Measurements from ENCODE around the gene FERMT3.

The FERMT3 gene

DNA sequence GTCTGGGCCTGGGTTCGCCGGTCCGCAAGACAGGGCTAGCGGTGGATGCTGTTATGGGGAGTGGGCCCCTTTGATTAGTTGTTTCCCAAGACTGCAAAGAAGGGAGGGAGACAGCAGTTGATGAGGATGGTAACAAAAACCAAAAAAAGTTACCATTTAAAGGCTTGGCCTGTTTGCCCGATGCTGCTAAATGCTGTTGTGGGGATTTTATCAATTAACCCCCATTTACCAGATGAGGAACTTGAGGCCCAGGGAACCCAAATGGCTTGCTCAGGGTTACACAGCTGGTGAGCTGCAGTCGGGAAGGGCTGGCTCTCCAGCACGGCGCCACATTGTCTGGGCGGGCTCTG lies 16.1 kb downstream of the FERMT3 start:
- DNase-seq = no peak

DNA sequence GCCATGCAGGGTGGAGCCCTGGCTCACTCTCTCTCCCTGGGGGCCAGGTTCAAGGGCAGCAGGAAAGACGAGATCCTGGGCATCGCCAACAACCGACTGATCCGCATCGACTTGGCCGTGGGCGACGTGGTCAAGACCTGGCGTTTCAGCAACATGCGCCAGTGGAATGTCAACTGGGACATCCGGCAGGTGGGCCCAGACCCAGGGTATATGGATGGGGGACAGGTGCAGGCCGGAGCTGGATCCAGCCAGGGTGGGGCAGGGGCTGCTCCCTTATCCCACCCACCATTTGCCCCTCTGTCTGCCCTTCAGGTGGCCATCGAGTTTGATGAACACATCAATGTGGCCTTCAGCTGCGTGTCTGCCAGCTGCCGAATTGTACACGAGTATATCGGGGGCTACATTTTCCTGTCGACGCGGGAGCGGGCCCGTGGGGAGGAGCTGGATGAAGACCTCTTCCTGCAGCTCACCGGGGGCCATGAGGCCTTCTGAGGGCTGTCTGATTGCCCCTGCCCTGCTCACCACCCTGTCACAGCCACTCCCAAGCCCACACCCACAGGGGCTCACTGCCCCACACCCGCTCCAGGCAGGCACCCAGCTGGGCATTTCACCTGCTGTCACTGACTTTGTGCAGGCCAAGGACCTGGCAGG lies 16.6 kb downstream of the FERMT3 start:
- DNase-seq = no peak

DNA sequence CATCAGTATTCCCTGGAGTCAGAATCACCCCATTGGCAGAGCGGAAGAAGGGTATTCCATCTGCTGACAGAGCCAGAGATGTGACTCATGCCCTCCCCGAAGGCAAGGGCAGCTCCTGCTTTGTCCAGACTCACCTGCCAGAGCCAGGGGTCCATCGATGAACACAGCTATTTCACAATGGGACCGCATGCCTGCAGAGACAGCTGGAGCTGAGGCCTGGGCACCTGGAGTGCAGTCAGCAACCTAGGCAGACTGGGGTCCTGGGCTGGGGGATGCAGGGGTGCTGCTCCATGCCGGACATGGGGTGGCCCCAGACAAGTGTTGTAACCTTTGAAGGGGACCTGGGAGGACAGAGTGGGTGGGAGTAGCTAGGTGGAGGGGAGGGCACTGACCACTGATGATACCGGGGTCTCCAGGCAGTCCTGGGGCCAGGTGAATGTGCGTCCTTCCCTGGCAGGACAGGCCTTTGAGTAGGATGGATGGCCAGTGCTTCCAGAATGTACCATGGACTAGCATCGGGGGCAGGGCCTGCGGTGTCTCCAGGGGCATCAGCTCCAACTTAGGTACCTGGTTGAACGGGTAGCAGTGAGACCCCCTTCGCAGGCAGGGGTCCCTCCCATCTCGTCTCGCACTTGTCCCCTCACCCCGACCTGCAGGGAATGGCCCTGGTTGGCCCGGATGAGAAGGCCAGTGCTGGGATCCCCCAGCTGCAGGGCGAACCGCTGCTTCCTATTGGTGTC lies 17.8 kb downstream of the FERMT3 start:
- no peak for DNase-seq

DNA sequence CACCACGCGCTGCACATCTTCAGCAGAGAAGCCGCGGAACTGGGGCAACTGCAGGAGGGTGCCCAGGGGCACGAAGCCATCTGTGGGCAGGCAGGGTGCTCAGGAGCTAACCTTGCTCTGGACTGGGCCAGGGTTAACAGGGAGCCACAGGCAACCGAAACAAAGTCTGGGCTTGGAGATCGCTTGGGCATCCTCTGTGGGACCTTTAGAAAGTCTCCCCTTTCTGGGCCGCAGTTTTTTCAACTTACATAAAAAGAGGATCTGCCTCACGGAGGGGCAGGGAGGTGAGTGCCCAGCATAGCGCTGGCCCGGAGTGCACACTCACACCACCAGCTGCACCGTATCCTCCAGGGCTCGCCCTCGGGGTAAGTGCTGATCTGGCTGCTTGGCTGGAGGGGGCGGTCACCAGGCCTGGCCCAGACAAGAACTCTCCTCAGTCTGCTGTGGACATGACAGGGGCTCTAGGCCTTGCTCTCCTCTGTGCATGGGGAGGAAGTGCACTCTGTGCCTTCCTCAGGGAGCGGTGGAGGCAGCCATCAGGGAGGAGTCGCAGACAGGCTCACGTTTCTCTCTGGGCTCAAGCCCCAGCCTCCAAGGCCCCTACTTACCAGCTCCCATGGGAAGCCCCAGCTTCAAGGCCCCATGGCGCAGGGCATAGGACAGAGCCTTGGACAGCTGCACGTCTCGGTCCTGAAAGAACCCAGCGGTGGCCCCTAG lies 18.5 kb downstream of the FERMT3 start:
- DNase-seq = no peak

DNA sequence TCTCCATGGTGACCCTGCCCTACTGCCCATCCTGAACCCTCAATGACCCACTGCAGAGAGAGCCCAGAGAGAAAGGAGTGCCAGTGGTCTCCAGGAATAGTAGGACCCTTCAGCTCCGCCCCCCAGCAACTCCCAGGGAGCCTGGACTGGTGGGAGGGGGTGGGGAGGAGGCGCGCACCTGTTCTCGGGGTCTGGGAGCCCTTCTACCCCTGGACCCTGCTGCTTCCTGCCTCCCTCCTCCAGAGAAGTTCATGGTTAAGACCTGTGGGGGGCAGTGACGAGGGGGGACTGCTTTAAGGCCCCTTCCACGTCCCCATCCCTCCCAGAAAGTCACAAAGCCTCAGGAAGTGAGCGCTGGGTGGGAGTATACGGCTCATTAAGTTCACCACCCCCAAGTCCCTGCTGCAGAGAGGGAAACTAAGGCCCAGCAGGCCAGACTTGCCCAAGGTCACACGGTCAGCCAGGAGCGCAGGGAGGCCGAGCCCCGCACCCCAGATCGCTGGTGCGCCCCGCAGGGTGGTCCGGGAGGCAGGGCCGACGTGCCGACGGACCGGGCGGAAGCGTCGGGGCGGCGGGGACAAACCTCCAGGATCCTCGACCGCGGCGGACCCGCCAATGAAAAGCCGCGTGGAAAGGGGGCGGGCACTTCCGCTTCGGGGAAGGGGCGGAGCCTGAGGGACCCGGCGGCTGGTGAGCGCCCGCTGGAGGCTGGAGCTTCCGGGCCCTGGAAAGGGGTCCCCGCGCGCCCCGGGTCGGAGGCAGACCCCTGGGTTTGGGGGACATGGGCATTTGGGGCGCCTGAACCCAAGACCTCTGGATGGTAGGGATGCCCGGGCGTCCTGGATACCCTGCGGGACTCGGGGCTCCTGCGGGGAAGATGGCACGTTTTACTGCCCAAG lies 19.3 kb downstream of the FERMT3 start, which contains the start of the genes NUDT22 and TRPT1:
TSS of gene NUDT22 (plus strand) at position 667 of the 899 bp plus-strand sequence. CDS start 379 bp downstream, outside the sequence.
TSS of gene TRPT1 (minus strand) at position 579 of the 899 bp plus-strand sequence. CDS start at position 253, 326 bp downstream.
- peak; percentile 96 for DNase-seq

DNA sequence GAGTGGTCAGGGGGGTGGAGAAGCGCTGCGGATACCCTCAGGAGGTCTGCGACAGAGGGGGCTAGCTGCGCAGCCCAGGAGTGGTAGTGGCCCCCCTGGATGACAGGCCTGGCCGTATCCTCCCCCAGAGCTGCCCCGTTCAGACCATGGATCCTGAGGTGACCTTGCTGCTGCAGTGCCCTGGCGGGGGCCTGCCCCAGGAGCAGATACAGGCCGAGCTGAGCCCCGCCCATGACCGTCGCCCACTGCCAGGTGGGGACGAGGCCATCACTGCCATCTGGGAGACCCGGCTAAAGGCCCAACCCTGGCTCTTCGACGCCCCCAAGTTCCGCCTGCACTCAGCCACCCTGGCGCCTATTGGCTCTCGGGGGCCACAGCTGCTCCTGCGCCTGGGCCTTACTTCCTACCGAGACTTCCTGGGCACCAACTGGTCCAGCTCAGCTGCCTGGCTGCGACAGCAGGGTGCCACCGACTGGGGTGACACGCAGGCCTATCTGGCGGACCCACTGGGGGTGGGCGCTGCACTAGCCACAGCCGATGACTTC lies 20.1 kb downstream of the FERMT3 start:
- peak; percentile 69 to 78 for DNase-seq

DNA sequence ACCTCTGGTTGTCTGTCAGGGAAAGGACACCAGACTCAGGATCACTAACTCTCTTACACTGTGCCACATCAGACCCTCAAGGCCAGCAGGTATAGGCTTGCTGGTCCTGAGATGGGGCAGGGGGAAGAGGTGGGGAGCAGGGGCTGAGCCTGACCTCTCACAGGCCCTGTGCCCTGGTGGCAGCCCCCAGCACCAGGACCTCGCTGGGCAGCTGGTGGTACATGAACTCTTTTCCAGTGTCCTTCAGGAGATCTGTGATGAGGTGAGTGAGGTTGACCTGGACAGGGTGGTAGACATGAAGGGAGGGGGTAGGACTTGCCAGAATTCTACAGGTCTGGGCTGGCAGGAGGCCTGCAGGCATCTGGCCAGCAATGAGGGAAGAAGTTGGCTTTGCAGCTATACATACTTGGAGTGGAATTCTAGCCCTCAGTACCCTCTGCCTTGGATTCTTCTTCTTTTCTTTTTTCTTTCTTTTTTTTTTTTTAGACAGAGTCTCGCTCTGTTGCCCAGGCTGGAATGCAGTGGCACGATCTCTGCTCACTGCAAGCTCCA lies 21.0 kb downstream of the FERMT3 start:
- no peak for DNase-seq

DNA sequence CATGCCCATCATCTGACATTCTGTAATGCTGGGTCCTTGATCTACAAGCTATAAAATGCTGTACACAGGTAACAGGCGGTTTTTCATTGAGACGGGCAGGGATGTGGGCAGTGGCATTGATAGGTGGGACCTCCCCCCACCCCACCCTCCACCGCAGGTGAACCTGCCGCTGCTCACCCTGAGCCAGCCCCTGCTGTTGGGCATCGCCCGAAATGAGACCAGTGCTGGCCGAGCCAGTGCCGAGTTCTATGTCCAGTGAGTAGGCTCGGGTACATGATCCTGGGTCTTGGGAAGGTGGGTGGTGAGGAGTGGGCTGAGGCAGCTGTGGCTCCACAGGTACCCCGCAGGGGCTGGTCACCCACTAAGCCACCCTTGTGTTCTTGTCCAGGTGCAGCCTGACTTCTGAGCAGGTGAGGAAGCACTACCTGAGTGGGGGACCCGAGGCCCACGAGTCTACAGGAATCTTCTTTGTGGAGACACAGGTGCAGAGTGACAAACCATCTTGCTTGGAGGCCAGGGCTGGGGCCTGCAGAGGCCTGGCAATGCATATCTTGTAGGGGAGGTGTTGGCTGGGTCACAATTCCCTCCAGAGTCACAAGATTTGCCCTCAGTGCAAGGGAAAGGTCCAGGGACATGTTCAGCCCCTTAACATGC lies 22.7 kb downstream of the FERMT3 start:
- no peak for DNase-seq

DNA sequence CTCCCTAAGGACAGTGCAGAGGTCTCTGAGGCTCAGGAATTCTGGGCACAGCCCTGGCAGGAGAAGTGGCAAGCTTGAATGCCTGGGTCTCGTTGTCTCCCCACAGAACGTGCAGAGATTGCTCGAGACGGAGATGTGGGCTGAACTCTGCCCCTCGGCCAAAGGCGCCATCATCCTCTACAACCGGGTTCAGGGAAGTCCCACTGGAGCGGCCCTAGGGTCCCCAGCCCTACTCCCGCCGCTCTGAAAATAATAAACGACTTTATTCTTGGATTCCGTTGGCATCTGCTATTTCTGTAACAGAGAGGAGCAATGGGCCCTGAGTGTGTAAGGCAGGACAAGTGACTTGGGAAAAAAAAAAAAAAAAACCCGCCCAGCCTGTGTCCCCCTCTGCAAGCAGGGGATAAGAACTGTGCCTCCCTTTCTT lies 23.2 kb downstream of the FERMT3 start:
- DNase-seq = no peak

DNA sequence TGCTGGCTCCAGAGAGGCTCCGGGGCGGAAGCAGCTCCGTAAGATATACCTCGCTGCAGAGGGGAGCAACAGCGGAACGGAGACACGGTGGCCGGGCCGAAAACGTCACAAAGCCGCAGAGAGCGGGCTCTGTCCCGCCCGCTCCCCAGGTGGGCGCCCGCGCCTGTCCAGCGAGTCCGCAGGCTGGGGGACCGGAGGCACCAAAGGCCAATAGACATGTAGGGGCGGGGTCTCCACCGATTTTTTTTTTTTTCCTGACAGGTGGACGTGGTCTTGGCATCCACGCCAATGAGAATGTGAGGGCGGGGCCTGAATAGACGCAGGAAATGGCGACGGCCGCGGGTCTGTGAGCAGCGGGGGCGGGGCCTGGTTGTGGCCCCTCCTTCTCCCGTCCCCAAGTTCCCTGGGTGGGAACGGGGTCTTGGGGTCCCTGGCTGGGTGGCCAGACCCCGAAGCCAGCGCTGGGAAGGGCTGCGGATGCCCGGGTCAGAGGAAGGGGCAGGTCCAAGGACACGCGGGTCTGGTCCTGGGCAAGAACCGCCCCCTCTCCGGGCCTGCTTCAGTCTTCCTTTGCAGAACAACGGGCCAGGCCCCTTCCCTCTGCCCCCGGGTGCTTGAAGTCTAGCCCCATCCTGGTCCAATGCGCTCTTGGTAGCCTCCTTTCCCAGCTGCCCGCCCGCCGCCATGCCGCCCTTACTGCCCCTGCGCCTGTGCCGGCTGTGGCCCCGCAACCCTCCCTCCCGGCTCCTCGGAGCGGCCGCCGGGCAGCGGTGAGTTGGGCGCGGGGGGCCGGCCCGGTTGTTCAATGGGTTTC lies 23.9 kb downstream of the FERMT3 start, which contains the start of gene DNAJC4:
TSS of gene DNAJC4 (plus strand) at position 378 of the 814 bp plus-strand sequence. CDS start at position 685, 307 bp downstream.
- peak; percentile 92 to 95 for DNase-seq

DNA sequence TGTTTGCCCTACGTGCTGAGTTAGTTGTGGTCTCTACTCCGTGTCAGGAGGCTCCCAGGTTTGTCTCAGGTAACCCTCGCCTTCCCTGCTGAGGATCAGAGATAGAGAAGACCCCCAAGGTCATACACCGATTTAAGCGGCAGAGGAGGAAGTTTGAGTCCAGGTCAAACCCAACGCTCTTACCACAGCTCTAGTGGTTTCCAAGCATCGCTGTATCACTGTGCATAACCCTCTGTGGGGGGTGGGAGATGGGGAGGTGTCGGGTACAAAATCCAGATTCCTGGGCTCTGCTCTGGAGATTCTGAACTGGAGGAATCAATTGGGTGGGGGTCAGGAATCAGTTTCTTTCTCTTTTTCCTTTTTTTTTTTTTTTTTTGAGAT lies 24.5 kb downstream of the FERMT3 start:
- no peak for DNase-seq

DNA sequence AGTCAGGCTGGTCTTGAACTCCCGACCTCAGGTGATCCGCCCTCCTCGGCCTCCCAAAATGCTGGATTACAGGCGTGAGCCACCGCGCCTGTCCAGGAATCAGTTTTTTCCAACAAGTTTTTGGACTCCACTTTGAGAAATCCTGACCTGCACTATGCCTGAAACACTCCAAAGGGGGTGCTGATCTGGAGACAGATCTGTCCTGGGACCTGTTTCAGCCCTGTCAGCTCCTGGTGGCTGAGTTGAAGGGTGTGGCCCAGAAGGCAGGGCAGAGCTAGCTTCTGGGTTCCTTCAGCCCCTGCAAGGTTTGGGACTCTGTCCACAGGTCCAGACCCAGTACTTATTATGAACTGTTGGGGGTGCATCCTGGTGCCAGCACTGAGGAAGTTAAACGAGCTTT lies 25.0 kb downstream of the FERMT3 start:
- DNase-seq = no peak

DNA sequence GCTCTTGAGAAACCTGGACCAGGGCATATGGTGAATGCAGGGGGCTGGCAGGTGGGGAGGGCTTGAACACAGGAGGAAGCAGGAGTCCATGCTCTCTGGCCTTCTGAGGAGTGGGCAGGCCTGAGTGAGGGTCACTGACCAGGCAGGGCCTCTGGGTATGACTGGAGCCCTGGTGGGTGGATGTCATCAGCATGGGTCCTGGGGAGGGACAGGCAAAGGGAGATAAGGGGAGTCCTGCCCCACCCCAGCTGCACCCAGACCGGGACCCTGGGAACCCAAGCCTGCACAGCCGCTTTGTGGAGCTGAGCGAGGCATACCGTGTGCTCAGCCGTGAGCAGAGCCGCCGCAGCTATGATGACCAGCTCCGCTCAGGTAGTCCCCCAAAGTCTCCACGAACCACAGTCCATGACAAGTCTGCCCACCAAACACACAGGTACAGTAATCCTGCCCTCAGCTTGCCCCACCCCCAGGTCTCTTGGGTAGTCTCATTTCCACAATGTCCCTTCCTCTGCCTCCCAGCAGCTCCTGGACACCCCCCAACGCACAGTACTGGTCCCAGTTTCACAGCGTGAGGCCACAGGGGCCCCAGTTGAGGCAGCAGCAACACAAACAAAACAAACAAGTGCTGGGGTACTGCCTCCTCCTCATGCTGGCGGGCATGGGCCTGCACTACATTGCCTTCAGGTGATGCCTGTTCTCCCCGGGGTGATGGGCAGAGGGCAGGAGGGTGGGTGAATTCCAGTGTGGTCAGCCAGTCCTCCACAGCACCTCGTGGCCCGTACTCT lies 25.9 kb downstream of the FERMT3 start:
- no peak for DNase-seq

DNA sequence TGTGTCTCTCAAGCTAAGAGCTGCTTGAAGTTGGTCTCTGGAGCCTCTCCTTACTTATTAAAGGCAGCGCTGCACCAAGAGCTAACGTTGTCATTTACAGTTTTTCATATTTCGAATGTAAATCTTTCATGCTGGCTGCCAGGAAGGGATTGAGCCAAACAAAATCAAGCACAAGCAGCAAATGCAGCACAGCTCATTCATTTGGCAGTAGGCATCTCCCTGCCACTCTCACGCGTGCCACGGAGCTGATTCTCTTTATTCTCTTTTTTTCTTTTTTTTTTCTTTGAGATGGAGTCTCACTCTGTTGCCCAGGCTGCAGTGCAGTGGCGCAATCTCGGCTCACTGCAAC lies 26.4 kb downstream of the FERMT3 start:
- no peak for DNase-seq

DNA sequence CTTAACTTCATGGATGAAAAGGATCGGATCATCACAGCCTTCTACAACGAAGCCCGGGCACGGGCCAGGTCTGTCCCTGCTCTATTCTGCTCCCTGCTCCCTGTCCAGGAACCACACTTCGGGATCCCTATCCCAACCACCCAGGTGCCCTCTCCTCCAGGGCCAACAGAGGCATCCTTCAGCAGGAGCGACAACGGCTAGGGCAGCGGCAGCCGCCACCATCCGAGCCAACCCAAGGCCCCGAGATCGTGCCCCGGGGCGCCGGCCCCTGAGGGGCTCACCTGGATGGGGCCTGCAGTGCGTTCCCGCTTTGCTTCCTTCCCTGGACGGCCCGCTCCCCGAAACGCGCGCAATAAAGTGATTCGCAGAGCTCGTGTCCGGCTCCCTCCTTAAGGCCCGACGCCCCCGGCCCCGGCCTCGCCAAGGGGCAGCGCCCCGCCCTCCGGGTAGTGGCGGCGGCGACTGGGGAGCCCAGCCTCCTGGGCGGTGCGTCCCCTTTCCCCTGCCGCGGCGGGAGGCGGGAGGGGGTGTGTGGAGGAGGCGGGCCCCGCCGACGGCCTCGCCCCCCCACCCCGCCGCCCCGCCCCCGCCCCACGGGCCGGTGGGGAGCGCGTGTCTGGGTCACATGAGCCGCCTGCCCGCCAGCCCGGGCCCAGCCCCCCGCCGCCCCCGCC lies 27.5 kb downstream of the FERMT3 start, which contains the start of gene VEGFB:
TSS of gene VEGFB (plus strand) at position 672 of the 674 bp plus-strand sequence. CDS start 250 bp downstream, outside the sequence.
- DNase-seq = peak; percentile 72

DNA sequence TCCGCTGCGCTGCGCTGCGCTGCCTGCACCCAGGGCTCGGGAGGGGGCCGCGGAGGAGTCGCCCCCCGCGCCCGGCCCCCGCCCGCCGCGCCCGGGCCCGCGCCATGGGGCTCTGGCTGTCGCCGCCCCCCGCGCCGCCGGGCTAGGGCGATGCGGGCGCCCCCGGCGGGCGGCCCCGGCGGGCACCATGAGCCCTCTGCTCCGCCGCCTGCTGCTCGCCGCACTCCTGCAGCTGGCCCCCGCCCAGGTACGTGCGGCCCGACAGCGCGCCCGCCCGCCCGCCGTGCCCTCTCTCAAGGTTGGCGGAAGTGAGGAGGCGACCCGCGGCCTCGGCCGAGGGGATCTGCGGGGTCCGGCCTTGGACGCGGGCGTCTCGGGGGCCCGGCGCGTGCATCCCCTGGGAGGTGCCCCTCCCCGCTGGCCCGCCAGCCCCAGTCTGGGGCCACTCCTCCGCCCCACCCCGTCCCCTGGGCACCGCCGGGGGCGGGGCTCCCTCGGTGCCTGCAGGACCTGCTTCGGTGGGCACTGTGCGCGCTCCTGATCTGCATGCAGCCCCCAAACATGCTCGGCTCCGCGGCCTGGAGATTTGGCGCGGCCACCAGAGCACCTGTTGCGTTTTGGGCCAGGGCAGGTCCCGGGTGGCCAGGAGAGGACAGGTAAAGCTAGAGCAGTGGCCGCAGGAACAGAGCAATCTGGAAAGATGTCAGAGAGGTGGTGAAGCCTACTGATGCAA lies 28.3 kb downstream of the FERMT3 start:
- DNase-seq = peak; percentile 49 to 60

DNA sequence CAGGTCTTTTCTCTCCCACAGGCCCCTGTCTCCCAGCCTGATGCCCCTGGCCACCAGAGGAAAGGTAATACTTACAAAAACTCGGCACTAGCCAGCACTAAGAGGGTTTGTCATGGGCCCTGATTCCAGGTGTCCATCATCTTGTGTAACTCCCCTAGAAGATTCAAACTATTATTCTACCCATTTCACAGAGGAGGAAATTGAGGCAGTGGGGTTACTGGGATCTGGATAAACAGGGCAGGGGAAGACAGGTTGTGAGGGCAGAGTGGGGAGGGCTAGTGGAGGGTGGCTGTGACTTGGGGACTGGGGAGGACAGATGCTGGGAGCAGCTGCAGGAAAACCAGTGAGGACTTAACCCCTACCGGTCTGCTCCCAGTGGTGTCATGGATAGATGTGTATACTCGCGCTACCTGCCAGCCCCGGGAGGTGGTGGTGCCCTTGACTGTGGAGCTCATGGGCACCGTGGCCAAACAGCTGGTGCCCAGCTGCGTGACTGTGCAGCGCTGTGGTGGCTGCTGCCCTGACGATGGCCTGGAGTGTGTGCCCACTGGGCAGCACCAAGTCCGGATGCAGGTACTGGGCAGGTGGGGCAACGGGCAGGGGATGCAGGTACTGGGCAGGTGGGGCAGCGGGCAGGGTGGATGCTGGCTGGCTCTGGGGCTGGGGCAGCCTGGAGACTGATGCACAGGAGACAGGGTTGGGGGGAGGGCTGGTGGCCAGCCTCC lies 29.1 kb downstream of the FERMT3 start:
- no peak for DNase-seq

Data from activated CD4-positive, alpha-beta T cell treated with anti-CD3 and anti-CD28 coated beads, Interleukin-2, amount 50 U/mL, for 48 hours (primary cell).